SH-SY5Y (cell line): ENCODE data around the gene TTC27.

Experiments
- GATA2 ChIP-seq: IDR thresholded peaks from 2 replicates; pipeline ENCODE4 v1.6.1; 2011; ENCODE audit warnings: mild to moderate bottlenecking, low read depth, low read length
- GATA3 ChIP-seq: IDR thresholded peaks from 2 replicates; pipeline ENCODE4 v1.6.1; 2011; ENCODE audit warnings: low read depth, mild to moderate bottlenecking, low read length, moderate library complexity

DNA sequence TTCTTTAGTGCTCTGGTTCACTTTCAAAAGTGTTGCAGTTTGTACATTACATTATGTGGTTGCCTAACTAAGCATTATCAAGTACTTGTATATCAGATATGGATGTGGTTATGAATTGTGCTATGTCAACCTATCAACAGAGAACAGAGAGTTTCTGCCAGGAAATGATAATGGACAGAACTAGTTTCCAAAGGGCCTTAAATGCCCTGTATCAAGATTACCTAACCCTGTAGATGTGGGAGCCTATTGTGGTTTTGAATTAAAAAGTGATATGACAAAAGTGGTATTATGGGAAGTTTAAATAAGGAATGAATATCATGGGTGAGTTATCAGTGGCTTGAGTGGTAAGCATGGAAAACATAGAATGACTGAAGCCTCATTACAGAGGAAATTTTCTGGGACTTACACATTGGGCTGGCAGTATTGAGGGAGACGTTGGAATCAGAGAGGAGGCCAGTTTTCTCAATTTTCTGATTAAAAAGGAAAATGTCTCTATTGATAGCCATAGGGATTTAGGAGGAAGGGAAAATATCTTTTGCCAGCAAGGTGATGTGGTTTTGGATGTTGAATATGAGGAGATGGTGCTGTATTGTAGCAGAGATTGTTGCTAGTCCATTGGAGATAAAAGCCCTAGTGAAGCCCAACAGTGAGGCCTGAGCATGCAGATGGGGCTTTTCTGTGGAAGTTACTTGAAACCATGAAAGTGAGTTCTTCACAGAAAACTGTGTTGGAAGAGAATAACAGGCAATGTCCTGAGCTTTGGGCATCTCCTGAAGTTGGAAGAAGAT lies 140.7 kb downstream of the TTC27 start:
- TF ChIP-seq GATA3, result no peak
- TF ChIP-seq GATA2, result no peak
